ENCODE data around the gene KLF9. TPM values are rescaled to one million over a fixed set of nuclear protein-coding genes. Genes with fewer than 3 reads are reported as not detected.

Gene KLF9
- total and polyA plus RNA-seq, 9 of the 15 experiments (the other 6 are each of a cell fraction or from before 2014, with no cell fraction given) = 3.3 to 11.9 (median 6.9) TPM

- TF ChIP-seq MAZ (CRISPR knock-in tag; conservative IDR thresholded peaks at IDR 0.05 in 1 of 2, IDR thresholded peaks at IDR 0.05 in 1 of 2) (peak in 1 of 2 experiments; percentile 47; a peak in 1 of 4 replicates), NFIC (IDR thresholded peaks at IDR 0.05) (peak; percentile 26; the same call in 1 of the 2 replicates), ZC3H8 (IDR thresholded peaks at IDR 0.05) (no peak), ZFX (CRISPR knock-in tag; IDR thresholded peaks at IDR 0.05) (peak; percentile 81), CUX1 (CRISPR knock-in tag; IDR thresholded peaks at IDR 0.05) (no peak), NCOA2 (IDR thresholded peaks at IDR 0.05; ENCODE audit: partially characterized antibody in 2 of 2) (no peak), ARNT (IDR thresholded peaks at IDR 0.05) (no peak), XRCC4 (IDR thresholded peaks at IDR 0.05; ENCODE audit: extremely low read depth, insufficient read depth, insufficient read length) (no peak), PHB2 (IDR thresholded peaks at IDR 0.05; ENCODE audit: low read depth) (no peak), MTA2 (IDR thresholded peaks at IDR 0.05; ENCODE audit: low read depth) (no peak), XRCC5 (IDR thresholded peaks at IDR 0.05; ENCODE audit: low read depth, low read length) (no peak), SMARCB1 (IDR thresholded peaks at IDR 0.05; ENCODE audit: insufficient read length, low read depth) (no peak), ZNF239 (CRISPR knock-in tag; IDR thresholded peaks at IDR 0.05) (no peak), TFAP4 (CRISPR knock-in tag; IDR thresholded peaks at IDR 0.05; ENCODE audit: borderline replicate concordance) (peak; percentile 85), HDAC1 (IDR thresholded peaks at IDR 0.05) (0 out of 4 replicates have a peak, but pooled peaks of 1 of the 2 experiments have one; percentile 46), CHD1 (IDR thresholded peaks at IDR 0.05; ENCODE audit: low read length) (peak; percentile 99), SMARCE1 (IDR thresholded peaks at IDR 0.05) (0 out of 2 replicates have a peak, but pooled peaks have one; percentile 33), MTA3 (IDR thresholded peaks at IDR 0.05; ENCODE audit: borderline replicate concordance) (peak; percentile 17; the same call in 1 of the 2 replicates), SMAD4 (CRISPR knock-in tag; conservative IDR thresholded peaks at IDR 0.05) (peak; percentile 32; the same call in 1 of the 2 replicates), RFX1 (IDR thresholded peaks at IDR 0.05) (no peak)
- TF ChIP-seq, protein P1, sequence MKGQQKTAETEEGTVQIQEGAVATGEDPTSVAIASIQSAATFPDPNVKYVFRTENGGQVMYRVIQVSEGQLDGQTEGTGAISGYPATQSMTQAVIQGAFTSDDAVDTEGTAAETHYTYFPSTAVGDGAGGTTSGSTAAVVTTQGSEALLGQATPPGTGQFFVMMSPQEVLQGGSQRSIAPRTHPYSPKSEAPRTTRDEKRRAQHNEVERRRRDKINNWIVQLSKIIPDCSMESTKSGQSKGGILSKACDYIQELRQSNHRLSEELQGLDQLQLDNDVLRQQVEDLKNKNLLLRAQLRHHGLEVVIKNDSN (CRISPR knock-in tag; IDR thresholded peaks at IDR 0.05) = no peak
Measured at GRCh38 chr9:70420441-70421271, 6.2 kb upstream of the KLF9 start (continued).
